Activated T-cell treated with anti-CD3 and anti-CD28 coated beads for 48 hours (primary cell): ENCODE data around the gene SUGCT.
"Not testable (repeated sequence)": the region's sequence is repeated elsewhere in the genome, so short reads cannot be mapped to it uniquely, and the experiment has no call there.

Experiments
- DNase-seq: peaks from one replicate; pipeline ENCODE4 v3.0.0-alpha.2; 2020; ENCODE audit warnings: low read depth

Gene SUGCT

GRCh38 chr7:40627361-40627760 is 492.6 kb downstream of the SUGCT start:
- not testable (repeated sequence) for DNase-seq

DNA sequence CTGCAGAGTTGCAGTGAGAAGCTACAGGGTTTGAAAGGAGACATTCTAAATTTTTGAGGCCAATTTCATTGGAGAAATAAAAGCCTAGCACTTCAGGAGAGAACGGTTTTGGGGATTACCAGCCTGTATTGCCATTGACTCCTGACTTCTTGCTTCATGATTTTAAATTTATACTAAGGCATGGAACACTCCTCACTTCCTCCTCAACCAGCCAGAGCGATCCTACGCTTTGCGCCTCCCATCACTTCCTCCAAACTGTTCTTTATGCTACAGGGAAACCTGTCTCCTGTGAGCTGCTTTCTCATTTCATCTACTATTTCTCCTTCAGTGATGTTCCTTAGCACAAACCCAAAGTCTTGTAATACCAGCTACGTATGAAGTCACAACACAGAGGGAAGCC is 495.1 kb downstream of the SUGCT start:
- no peak for DNase-seq

- no peak for DNase-seq
Measured at GRCh38 chr7:40634118-40634517, 499.3 kb downstream of the SUGCT start.

DNA sequence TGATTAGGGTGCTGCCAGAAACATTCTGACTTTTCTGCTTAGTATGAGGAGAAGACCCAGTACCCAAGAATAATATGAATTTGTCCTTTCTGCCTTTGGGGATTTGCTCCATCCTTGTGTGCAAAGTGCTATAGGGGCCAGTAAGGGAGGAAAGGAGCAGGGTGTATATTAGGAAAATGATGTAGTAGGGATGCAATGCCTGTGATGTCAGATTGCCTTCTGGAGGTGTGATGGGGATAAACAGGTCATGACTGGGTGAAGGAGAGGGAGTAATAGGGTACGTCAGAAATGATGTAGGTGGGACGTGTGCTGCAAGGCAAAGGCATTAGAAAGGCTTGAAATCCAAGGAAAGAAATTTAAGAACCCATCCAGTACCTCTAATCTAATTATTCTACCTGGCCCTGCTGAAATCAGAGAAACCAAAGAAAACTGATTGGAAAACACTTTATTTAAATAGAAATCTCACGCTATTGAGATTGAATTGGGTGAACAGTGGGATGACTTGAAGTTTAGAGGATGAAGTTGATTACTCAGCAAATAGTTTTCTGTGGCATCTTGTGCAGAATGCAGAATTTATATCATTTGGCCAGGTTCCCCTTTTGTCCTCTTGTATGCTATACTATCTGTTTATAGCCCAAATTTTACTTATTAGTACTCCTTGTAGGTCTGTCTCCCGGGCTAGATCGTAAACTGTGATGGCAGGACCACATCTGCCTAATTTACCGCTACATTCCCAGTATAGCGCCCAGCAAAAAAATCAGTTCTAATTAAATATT is 503.9 kb downstream of the SUGCT start:
- no peak for DNase-seq

DNA sequence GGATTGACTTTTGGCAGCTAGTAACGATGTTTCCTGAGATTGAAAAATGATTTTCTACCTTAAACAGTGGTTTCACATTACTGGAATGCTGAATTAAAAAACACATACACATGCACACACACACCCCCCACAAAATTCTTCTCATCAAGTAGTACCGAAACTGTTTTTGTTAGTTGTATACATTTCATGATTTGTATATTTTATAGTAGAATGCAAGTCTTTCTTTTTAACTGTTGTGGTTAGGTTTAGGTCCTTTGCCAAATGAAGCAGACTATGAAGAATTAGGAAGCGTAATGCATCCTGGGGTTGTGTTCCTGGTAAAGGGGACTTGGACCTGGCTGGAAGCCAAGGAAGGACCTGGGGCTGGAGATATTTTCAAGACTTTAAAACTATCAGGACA is 505.8 kb downstream of the SUGCT start:
- DNase-seq = no peak

GRCh38 chr7:40641701-40642100 is 506.9 kb downstream of the SUGCT start:
- no peak for DNase-seq

GRCh38 chr7:40643664-40644063 is 508.9 kb downstream of the SUGCT start:
- no peak for DNase-seq

DNA sequence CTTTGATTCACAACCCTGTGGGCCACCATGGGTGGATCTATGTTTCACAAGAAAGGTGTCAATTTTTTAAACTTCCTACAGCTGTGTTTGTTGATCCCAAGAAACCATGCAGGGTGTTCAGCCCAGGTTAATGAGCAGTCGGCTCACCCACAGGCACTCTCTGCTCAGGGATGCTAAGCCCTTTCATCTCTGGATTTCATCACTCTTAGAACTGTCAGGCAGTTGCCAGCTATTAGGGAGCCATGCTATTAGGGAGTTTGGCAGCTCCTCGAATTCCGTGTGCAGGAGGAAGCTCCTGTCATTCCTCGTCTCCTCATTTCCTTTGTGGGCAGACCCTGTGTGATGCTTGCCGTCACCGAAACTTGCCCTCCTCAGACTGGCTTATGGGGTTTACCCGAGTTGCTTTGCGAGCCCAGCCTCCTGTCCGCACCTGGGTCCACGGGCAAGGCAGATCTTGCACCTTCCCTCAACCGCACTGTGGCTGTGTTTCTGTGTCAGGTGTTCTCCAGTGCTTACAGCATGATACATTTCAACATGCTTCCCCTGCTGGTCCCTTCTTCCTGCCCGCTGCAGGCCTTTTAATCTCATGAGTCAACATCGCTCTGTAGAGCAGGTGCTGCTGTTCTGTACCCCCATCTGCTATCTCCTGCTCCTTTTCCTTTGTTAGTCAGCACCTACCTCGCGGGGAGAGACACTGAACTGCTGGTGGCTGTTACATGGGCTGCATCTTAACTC is 509.8 kb downstream of the SUGCT start:
- DNase-seq = no peak

DNA sequence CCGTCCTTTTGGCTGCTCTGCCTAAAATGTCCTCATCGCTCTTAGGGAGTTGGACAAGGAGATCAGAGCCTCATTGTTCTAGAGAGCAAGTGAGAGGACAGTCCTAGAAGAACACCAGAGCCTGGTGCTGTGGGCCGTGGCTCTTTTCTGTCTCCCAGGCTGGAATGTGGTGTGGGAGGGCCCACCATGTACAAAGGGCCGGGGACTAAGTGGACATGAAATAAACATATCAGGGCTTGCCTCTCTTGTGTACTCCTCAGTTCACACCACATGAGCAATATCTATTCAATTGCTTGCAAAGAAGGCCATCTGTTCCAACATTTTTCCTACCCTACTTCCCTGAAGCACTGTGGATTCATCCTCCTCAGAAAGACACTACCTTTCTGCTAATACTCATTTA is 510.4 kb downstream of the SUGCT start:
- DNase-seq = no peak

DNA sequence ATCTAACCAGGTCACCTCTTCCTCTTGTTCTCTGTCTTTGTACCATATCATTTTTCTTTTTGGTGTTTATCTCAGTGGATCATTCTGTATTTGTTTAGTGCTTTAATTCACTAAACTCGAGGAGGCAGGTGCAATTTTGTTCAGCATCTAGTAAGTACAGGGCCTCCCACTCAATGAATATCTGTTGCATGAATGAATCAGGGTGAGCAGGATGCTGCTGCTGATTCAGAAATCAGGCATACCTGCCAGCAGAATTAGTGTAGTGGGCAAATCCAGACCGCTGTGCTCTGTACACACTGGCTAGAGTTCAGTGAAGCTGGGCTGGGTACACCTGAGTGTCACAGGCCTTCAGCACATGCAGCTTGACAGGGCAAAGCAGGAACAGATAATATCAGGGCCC is 511.9 kb downstream of the SUGCT start:
- DNase-seq = no peak

DNA sequence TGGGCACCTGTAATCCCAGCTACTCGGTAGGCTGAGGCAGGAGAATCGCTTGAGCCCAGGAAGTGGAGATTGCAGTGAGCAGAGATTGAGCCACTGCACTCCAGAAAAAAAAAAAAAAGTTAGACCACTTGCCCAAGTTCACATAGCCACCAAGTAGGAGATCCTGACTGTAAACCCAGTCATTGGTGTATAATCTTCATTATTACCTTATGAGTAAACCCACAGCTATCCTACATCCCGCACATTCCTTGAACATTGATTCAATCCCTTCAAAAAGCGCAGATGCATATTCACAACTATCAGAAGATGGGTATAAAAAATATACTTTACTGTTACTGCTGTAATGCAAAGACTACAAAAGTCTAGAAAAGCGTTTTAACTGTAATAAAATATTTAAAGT is 512.9 kb downstream of the SUGCT start:
- no peak for DNase-seq

DNA sequence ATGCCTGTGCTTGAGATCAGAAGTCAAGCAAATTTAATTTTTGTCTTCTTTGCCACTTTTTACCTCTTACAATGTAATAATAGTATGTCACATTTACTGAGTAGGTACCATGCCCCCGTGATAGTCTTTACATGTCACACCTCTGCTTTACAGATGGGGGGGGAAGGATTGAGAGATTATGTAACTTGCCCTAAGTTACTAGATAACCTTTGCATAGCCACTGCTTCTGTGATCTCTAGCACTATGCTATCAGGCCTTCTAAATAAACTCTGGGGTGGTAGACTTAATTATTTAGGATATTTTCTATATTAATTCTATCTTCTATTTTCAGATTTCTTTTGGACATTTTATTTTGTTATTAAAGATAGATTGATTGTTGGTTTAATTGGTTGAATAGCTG is 514.4 kb downstream of the SUGCT start:
- DNase-seq = no peak

DNA sequence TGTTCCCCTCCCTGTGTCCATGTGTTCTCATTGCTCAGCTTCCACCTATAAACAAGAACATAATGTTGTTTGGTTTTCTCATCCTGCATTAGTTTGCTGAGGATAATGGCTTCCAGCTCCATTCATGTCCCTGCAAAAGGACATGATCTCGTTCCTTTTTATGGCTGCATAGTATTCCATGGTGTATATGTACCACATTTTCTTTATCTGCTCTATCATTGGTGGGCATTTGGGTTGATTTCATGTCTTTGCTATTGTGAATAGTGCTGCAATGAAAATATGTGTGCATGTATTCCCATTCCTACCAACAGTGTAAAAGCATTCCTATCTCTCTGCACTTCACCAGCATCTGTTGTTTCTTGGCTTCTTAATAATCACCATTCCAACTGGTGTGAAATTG is 516.1 kb downstream of the SUGCT start:
- not testable (repeated sequence) for DNase-seq

DNA sequence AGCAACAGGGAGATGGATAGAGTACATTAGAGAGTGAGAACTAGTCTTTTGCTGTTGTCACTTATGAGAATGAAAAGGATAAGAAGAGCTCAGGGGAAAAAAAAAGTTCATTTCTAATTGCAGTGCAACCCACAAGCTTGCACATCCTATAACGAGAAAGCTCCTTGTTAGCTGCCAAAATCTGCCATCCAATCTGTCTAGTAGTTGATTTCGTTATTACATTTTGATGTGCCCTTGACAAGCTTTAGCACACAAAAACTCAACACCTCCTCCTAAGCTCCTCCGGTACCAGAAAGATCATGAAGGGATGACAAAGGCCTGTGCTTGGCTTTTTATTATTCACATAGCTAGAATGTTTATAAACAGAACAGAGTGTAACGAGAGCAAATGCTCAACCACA is 519.4 kb downstream of the SUGCT start:
- DNase-seq = no peak

GRCh38 chr7:40655426-40655825 is 520.6 kb downstream of the SUGCT start:
- DNase-seq = no peak

DNA sequence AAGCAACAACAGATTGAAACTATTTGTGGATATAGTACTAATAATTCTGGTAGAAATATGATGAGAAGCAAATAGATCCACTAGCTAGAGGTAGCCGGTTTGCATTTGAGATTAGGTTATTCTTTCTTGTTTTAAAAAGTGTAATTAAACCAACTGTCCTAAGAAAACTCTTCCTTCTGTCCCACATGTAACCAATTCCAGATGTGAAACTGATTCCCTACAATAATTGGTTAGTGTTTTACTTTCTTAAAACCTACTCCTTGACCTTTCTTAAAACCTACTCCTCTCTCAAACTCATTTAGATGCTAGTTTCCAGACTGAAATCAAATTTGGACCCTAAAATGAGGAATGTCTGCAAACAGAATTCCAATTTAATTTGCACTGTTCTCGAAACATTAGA is 521.5 kb downstream of the SUGCT start:
- DNase-seq = no peak

GRCh38 chr7:40658729-40659128 is 523.9 kb downstream of the SUGCT start:
- DNase-seq = no peak

DNA sequence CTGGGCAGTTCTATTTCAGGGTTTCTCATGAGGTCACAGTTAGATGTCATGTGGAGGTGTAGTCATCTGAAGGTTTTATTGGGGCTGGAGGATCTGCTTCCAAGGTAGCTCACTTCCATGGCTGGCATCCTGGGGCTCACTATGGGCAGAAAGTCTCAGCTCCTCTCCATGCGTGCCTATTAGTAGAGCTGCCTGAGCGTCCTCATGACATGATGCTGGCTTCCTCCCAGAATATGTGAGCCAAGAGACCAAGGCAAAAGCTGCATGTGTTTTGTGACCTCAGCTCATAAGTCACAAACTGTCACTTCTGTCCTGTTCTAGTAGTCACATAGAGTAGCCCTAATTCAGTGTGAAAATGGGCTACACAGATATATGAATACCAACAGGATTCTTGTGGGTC is 524.4 kb downstream of the SUGCT start:
- DNase-seq = no peak

- DNase-seq = no peak
Measured at GRCh38 chr7:40673285-40673684, 538.5 kb downstream of the SUGCT start.

GRCh38 chr7:40674316-40674715 is 539.5 kb downstream of the SUGCT start:
- no peak for DNase-seq

DNA sequence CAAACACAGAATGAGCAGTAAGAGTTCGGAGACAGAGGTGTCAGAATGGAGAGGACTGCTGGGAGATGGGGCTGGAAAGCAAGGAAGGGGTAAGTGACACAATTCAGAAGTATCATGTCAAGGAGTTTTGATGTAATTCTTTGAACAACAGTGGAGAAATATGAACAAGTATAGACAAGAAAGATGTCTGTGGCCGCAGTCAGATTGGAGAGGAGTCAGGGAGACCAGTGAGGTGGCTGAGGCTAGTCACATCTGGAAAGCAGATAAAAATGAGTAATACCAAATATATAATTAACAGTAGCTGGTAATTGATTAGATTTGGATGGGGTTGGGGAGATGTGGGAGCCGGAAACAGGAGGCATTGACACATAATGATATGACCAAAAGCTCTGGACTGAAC is 540.9 kb downstream of the SUGCT start:
- DNase-seq = no peak

DNA sequence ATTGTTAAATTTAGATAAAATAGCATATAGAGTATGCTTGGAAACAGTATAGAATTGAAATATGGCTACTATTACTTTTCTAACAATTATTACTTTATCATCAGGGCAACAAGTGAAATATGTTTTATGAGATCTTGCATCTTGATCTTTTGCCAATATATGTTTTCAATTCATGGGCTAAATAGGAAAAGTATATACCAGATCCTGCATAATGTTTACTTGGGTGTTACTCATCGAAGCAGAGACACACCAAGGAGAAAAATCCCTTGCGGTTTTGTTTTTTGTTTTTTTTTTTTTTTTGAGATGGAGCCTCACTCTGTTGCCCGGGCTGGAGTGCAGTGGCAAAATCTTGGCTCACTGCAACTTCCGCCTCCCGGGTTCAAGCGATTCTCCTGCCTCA is 541.4 kb downstream of the SUGCT start:
- no peak for DNase-seq

DNA sequence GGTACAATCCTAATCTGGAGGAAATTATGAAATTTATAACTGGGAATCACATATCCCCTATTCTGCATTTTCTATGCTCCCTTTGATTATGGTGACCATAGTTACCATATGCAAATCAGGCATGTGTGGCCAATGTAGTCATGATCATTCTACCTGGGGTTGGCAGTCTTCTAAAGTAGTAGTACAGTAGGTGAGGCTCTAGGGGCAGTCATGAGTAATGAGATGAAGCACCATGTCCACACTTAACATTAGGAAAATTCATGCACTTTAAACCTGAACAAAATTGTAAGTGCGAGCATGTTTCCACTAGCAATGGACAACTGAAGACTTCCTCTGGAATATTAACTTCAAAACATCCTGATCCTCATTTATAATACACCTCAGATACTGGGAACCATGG is 545.9 kb downstream of the SUGCT start:
- no peak for DNase-seq

DNA sequence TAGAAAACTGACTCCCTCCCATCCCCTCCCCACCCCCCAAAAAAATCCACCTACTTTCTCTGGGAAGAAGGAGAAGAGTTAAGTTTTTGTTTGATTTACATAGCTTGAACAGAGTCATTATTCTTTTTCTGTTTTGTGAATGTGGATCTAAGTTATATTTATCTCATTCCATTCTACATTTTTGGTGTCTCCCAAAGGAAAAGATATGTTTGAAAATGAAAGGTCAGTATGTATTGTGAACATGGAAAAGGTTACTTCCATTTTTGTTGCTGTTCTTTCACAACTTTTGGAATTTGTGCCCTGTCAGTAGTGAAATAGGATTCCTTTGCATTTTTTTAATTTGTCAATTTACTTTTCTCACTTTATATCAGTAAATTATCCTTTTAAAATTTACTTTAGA is 547.9 kb downstream of the SUGCT start:
- DNase-seq = no peak
